ENCODE results near the gene TCP10L. TPM values are rescaled to one million over a fixed set of nuclear protein-coding genes. Genes with fewer than 3 reads are reported as not detected.

TCP10L gene
- total and polyA plus RNA-seq, 2 of the 8 experiments (the other 6 are each of a cell fraction or from before 2014, with no cell fraction given) = 0.45 to 0.99 TPM

DNA sequence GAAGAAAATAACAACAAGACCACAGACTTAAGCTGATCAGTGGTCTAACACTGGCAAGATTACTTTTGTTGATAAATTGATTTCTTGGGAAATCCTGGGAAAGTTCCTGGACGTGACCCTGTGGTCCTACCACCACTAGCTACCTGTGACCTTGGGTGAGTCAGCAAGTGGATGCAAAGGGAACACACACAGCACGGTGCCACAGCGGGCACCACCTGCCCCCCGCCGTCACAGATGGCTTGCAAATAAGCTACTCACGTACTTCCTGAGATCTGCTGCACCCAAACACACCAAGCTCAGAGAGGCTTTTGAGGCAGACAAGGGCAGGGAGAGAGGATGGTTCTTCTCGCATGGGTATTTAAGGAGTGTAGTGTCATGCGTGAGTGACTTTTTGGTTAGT is 14.2 kb upstream of the TCP10L start:
- Histone ChIP-seq H3K4me1 (replicated peaks in 1 of 4; ENCODE audit: control insufficient read depth in 3 of 4, insufficient read depth in 4 of 4, low read length in 3 of 4) (peaks cover 13 to 30% (median 16%) of the 10 kb centered on the region in 4 experiments), H4K20me1 (replicated peaks in 1 of 2; ENCODE audit: control insufficient read depth in 1 of 2, insufficient read depth in 2 of 2, low read length in 2 of 2) (peaks cover 0 to 5% of the 10 kb centered on the region in 2 experiments), H3K9me3 (ENCODE audit: insufficient read depth in 2 of 2, low read depth in 1 of 2, low read length in 1 of 2) (no peaks in the 10 kb centered on the region), H2BK15ac (ENCODE audit: low read length) (no peak overlapping the region), H3K4ac (replicated peaks; ENCODE audit: insufficient read length, low read depth, low read length) (no peak overlapping the region), H2BK120ac (replicated peaks; ENCODE audit: low read depth, low read length) (no peak overlapping the region), H3K23me2 (ENCODE audit: low read depth, low read length) (0 out of 2 replicates have a peak, but pooled peaks cover 3% of the 10 kb centered on the region), H4K91ac (replicated peaks; ENCODE audit: insufficient read length, low read length) (no peak overlapping the region), H3K79me2 (ENCODE audit: control insufficient read depth in 1 of 2, insufficient read depth in 2 of 2, low read length in 2 of 2) (no peaks in the 10 kb centered on the region), H3K9ac (replicated peaks in 1 of 4; ENCODE audit: extremely low read depth in 1 of 4, low read depth in 3 of 4, low read length in 3 of 4) (no peak overlapping the region), H4K5ac (ENCODE audit: insufficient read length, low read depth, low read length) (no peak overlapping the region), H2AFZ (ENCODE audit: low read length) (no peak overlapping the region), H3K27ac (ENCODE audit: low read depth, low read length) (no peak overlapping the region), H2BK5ac (ENCODE audit: low read depth, low read length) (no peak overlapping the region), H2BK20ac (ENCODE audit: low read length) (no peak overlapping the region), H2BK12ac (ENCODE audit: low read depth, low read length) (no peak overlapping the region), H3K18ac (ENCODE audit: extremely low read depth, low read length) (no peak overlapping the region), H3K79me1 (ENCODE audit: low read depth, low read length) (no peaks in the 10 kb centered on the region), H3K14ac (ENCODE audit: insufficient read length) (no peak overlapping the region), H3K4me2 (ENCODE audit: insufficient read depth in 1 of 2, low read depth in 2 of 2, low read length in 2 of 2) (no peak overlapping the region), H3K56ac (replicated peaks; ENCODE audit: insufficient read length, low read depth, low read length) (no peak overlapping the region), H3K27me3 (replicated peaks in 1 of 4; ENCODE audit: control insufficient read depth in 3 of 4, extremely low read depth in 1 of 4, insufficient read depth in 3 of 4, low read length in 3 of 4) (no peaks in the 10 kb centered on the region), H3K4me3 (ENCODE audit: extremely low read depth in 1 of 4, insufficient read depth in 2 of 4, low read depth in 3 of 4, low read length in 4 of 4) (no peak overlapping the region), H2AK5ac (ENCODE audit: low read depth, low read length) (no peak overlapping the region), H3K36me3 (ENCODE audit: control insufficient read depth in 2 of 4, insufficient read depth in 4 of 4, low read length in 3 of 4) (peaks cover 7 to 45% (median 19%) of the 10 kb centered on the region in 4 experiments), H4K8ac (ENCODE audit: extremely low read depth, insufficient read depth, low read length) (no peak overlapping the region), H3K23ac (ENCODE audit: insufficient read length) (no peak overlapping the region)
- ChIA-PET POLR2A (ENCODE audit: partially characterized antibody) (interaction anchor here (1.0 to 1.2 kb wide), 4 partner anchors 10 to 186 kb away, joined by 3 to 6 read pairs (median 4); partner anchors contain the start of gene CFAP298), CTCF (ENCODE audit: partially characterized antibody) (interaction anchor here (1.1 to 6.5 kb wide), 13 partner anchors 10 to 293 kb away, joined by 3 to 68 read pairs (median 7); no protein-coding TSS in a partner anchor)
- FAIRE-seq (no peak), DNase-seq (ENCODE audit: low read depth in 1 of 2, low spot score in 2 of 2) (no peak)
- TF ChIP-seq RBBP5 (IDR thresholded peaks at IDR 0.05; ENCODE audit: borderline replicate concordance, low read depth, low read length) (no peak), FOSL1 (IDR thresholded peaks at IDR 0.05; ENCODE audit: insufficient read depth, low read depth, low read length) (no peak), CHD1 (IDR thresholded peaks at IDR 0.05; ENCODE audit: low read depth, low read length) (no peak)
- 85% methylated on average over 8 of the region's 8 CpGs; no CpG with 5 or more reads in 1 of the 2 experiments for WGBS, 2 experiments (ENCODE audit: extremely low coverage in 1 of 2, insufficient coverage in 1 of 2, insufficient read length in 1 of 2, insufficient replicate concordance in 2 of 2, low coverage in 1 of 2, low lambda C conversion rate in 2 of 2, missing lambda C conversion rate in 1 of 2)

Data from H1 (cell line).